Activated CD4-positive, alpha-beta memory T cell treated with anti-CD3 and anti-CD28 coated beads, Interleukin-2, amount 10 ng/mL, durations not matched to agents 7 days and 5 days (primary cell): ENCODE data around the gene AMMECR1. TPM values are rescaled to one million over a fixed set of nuclear protein-coding genes. Genes with fewer than 3 reads are reported as not detected.

Source experiments
- CTCF ChIA-PET: fragments of 350-600 bp; sonication (Branson Sonifier 250); formaldehyde crosslinking; loops from one replicate; lab custom pipeline; 2021; ENCODE audit warnings: antibody characterized with exemption, inconsistent platforms; lab: Charles Lee
- POLR2A ChIA-PET: fragments of 350-600 bp; sonication (Branson Sonifier 250); formaldehyde crosslinking; loops from one replicate; lab custom pipeline; 2021; ENCODE audit warnings: antibody characterized with exemption; lab: Charles Lee
- DNase-seq: peaks from one replicate; pipeline ENCODE4 v3.0.0-alpha.2; 2020
- H3K27ac Mint-ChIP-seq: one replicate; pipeline ENCODE4 v1.8.0; 2021; ENCODE audit warnings: mild to moderate bottlenecking, mixed read lengths
- H3K27me3 Mint-ChIP-seq: one replicate; pipeline ENCODE4 v1.8.0; 2021; ENCODE audit warnings: mixed read lengths
- H3K36me3 Mint-ChIP-seq: one replicate; pipeline ENCODE4 v1.8.0; 2021; ENCODE audit warnings: low read depth, mixed read lengths
- H3K4me1 Mint-ChIP-seq: one replicate; pipeline ENCODE4 v1.8.0; 2021; ENCODE audit warnings: mixed read lengths
- H3K4me3 Mint-ChIP-seq: one replicate; pipeline ENCODE4 v1.8.0; 2021; ENCODE audit warnings: mild to moderate bottlenecking, mixed read lengths
- H3K9me3 Mint-ChIP-seq: one replicate; pipeline ENCODE4 v1.8.0; 2021; ENCODE audit warnings: mixed read lengths
- total RNA-seq, 2 experiments: library from RNA; stranded (reverse); gene quantifications; one replicate each; pipeline ENCODE4 v1.2.3, GENCODE V29; 2021

Gene AMMECR1
- total RNA-seq, 2 experiments from 2014 or later: 12.6 to 12.8 TPM

DNA sequence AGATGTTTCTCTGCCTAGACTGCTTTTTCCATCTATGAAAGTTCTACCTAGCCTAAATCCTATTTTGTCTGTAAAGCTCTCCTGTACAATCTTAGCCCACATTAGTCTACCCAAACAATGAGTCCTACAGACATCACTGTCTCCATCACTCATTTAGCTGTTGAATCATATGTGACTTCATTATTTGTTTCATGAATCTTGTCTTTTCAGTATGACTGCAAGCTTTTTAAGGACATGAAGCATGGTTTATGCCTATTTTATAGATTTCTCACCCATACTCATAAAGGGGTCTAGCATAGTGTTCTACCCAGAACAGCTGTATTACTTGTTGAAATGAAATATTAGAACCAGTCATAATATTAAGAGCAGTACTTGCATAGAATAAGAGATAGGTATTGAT lies 13.0 kb downstream of the AMMECR1 start:
- peaks cover 5% of the 10 kb centered on the region for H3K4me1 Mint-ChIP-seq
- H3K4me3 Mint-ChIP-seq: no peak overlapping the region
- H3K27ac Mint-ChIP-seq: no peak overlapping the region
- peaks cover 3% of the 10 kb centered on the region for H3K9me3 Mint-ChIP-seq
- CTCF ChIA-PET: no interaction called here
- POLR2A ChIA-PET: interaction anchor here (1.2 kb wide), 1 partner anchor 12 kb away, joined by 4 read pairs; no protein-coding TSS in a partner anchor
- DNase-seq: no peak
- peaks cover 13% of the 10 kb centered on the region for H3K36me3 Mint-ChIP-seq
- H3K27me3 Mint-ChIP-seq: no peaks in the 10 kb centered on the region

- peaks cover 4% of the 10 kb centered on the region for H3K4me1 Mint-ChIP-seq
- no peak overlapping the region for H3K27ac Mint-ChIP-seq
- DNase-seq: no peak
- no peaks in the 10 kb centered on the region for H3K27me3 Mint-ChIP-seq
- H3K36me3 Mint-ChIP-seq: peaks cover 18% of the 10 kb centered on the region
- peaks cover 3% of the 10 kb centered on the region for H3K9me3 Mint-ChIP-seq
- no peak overlapping the region for H3K4me3 Mint-ChIP-seq
- CTCF ChIA-PET: no interaction called here
- POLR2A ChIA-PET: interaction anchor here (1.2 kb wide), 1 partner anchor 12 kb away, joined by 4 read pairs; no protein-coding TSS in a partner anchor
These were observed 13.5 kb downstream of the AMMECR1 start for GRCh38 chrX:110304371-110304770.

DNA sequence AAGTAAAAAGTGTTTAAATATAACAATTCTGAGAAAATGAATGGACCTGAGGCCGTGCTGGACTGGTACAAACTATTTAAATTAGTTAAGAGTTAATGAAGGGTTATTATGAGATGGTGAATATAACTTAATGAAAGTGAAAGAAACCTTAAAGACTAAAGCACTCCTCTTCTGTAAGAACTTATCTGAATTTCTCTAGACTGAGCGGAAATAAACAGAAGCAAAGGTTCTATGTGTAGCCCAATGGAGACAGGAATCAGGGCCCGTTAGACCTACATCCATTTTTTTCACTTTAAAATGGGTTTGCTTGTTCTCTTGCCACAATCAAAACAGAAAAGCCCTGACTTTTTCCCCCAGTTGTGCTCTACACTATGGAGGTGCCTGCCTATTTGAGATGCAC lies 14.9 kb downstream of the AMMECR1 start:
- Mint-ChIP-seq H3K36me3 (peaks cover 19% of the 10 kb centered on the region), H3K27ac (no peak overlapping the region), H3K9me3 (peaks cover 6% of the 10 kb centered on the region), H3K27me3 (no peaks in the 10 kb centered on the region), H3K4me1 (peaks cover 4% of the 10 kb centered on the region), H3K4me3 (no peak overlapping the region)
- ChIA-PET POLR2A (interaction anchor here (1.4 kb wide), 1 partner anchor 73 kb away, joined by 3 read pairs; no protein-coding TSS in a partner anchor), CTCF (no interaction called here)
- DNase-seq: no peak

GRCh38 chrX:110301194-110301593 lies 16.7 kb downstream of the AMMECR1 start:
- Mint-ChIP-seq H3K36me3 (peaks cover 29% of the 10 kb centered on the region), H3K4me1 (peaks cover 4% of the 10 kb centered on the region), H3K9me3 (peaks cover 12% of the 10 kb centered on the region), H3K4me3 (no peak overlapping the region), H3K27me3 (no peaks in the 10 kb centered on the region), H3K27ac (no peak overlapping the region)
- ChIA-PET CTCF (no interaction called here), POLR2A (interaction anchor here (1.4 kb wide), 1 partner anchor 71 kb away, joined by 3 read pairs; no protein-coding TSS in a partner anchor)
- DNase-seq: no peak

DNA sequence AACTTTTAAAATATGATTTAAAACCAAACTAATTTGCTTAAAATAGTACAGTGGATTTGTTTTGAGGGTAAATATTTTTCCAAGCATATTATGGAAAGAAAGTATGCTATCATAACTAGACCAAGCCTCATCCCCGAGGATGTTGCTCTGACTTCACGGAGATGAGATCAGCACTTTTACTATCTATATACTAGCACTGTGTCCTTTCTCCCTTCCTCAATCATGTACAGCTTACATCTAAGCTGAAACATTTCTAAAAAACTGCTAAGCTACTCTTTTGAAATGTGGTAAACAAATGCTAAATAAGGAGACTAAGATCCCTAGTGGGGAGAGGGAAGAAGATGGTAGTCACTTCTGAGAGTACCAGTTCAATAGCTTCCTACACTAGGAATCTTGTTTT lies 23.8 kb downstream of the AMMECR1 start:
- no peak overlapping the region for H3K4me3 Mint-ChIP-seq
- H3K27ac Mint-ChIP-seq: no peak overlapping the region
- no peaks in the 10 kb centered on the region for H3K4me1 Mint-ChIP-seq
- CTCF ChIA-PET: no interaction called here
- H3K9me3 Mint-ChIP-seq: peaks cover 9% of the 10 kb centered on the region
- peaks cover 17% of the 10 kb centered on the region for H3K36me3 Mint-ChIP-seq
- no peaks in the 10 kb centered on the region for H3K27me3 Mint-ChIP-seq
- POLR2A ChIA-PET: no interaction called here
- DNase-seq: no peak

GRCh38 chrX:110293658-110294057 lies 24.2 kb downstream of the AMMECR1 start:
- no peaks in the 10 kb centered on the region for H3K27me3 Mint-ChIP-seq

DNA sequence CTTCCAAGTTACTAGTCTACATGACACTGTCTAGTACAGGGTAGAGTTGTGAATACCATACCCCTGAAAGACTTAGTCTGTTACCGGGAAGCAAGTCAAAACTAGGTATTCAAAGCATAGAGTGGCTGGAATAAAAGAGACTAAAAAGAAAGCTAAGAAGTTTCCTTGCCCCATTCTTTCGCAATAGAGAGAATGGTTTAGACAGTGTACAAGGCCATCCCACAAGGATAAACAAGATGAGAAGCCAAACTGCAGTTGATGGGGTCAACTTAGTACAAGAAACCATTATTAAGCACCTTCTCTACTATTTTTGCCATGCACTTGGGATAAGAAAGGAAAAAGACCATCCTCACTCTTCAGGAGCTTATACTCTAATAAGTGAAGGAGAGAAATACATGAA lies 30.3 kb downstream of the AMMECR1 start:
- H3K36me3 Mint-ChIP-seq: peaks cover 11% of the 10 kb centered on the region
- POLR2A ChIA-PET: no interaction called here
- H3K27me3 Mint-ChIP-seq: no peaks in the 10 kb centered on the region
- no peaks in the 10 kb centered on the region for H3K9me3 Mint-ChIP-seq
- no peak for DNase-seq
- no peak overlapping the region for H3K27ac Mint-ChIP-seq
- CTCF ChIA-PET: no interaction called here
- H3K4me1 Mint-ChIP-seq: peaks cover 3% of the 10 kb centered on the region
- H3K4me3 Mint-ChIP-seq: no peak overlapping the region

More at GRCh38 chrX:110293658-110294057, 24.2 kb downstream of the AMMECR1 start:
- Mint-ChIP-seq H3K4me3 (no peak overlapping the region), H3K27ac (no peak overlapping the region), H3K9me3 (peaks cover 9% of the 10 kb centered on the region), H3K36me3 (peaks cover 17% of the 10 kb centered on the region), H3K4me1 (no peaks in the 10 kb centered on the region)
- ChIA-PET CTCF (no interaction called here), POLR2A (no interaction called here)
- no peak for DNase-seq

GRCh38 chrX:110286106-110286505 lies 31.8 kb downstream of the AMMECR1 start:
- ChIA-PET CTCF (no interaction called here), POLR2A (no interaction called here)
- Mint-ChIP-seq H3K4me3 (no peak overlapping the region), H3K27ac (no peak overlapping the region), H3K9me3 (no peaks in the 10 kb centered on the region), H3K27me3 (no peaks in the 10 kb centered on the region), H3K36me3 (peaks cover 8% of the 10 kb centered on the region), H3K4me1 (peaks cover 3% of the 10 kb centered on the region)
- DNase-seq: no peak

- Mint-ChIP-seq H3K27ac (no peak overlapping the region), H3K9me3 (no peaks in the 10 kb centered on the region), H3K4me1 (peaks cover 3% of the 10 kb centered on the region), H3K36me3 (peaks cover 8% of the 10 kb centered on the region), H3K27me3 (no peaks in the 10 kb centered on the region), H3K4me3 (no peak overlapping the region)
- ChIA-PET CTCF (no interaction called here), POLR2A (no interaction called here)
- no peak for DNase-seq
These were observed 33.7 kb downstream of the AMMECR1 start for GRCh38 chrX:110284159-110284558.

- no peaks in the 10 kb centered on the region for H3K9me3 Mint-ChIP-seq
- no peaks in the 10 kb centered on the region for H3K27me3 Mint-ChIP-seq
- no peak overlapping the region for H3K27ac Mint-ChIP-seq
- no peak overlapping the region for H3K4me3 Mint-ChIP-seq
- peaks cover 8% of the 10 kb centered on the region for H3K36me3 Mint-ChIP-seq
- no peak for DNase-seq
- CTCF ChIA-PET: no interaction called here
- POLR2A ChIA-PET: no interaction called here
- peaks cover 9% of the 10 kb centered on the region for H3K4me1 Mint-ChIP-seq
These were observed 35.0 kb downstream of the AMMECR1 start for GRCh38 chrX:110282922-110283321.

DNA sequence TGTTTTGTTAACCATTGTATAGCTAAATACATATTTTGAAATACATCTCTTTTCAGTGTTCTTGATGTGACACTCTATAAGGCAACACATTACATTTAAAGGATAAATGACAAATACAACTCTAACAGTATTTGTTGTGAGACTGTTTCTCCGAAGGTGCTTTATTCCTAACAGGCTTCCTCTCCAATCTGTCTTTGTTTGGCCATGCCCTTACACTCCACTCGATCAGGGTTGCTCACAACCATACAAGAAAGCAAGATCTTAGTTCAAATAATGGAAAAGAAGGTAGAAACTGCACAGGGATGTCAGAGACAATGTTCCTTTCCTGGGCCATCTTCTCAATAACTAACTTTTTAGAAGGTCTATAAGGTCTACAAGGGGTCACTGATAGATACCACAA lies 36.5 kb downstream of the AMMECR1 start:
- POLR2A ChIA-PET: no interaction called here
- peaks cover 5% of the 10 kb centered on the region for H3K36me3 Mint-ChIP-seq
- CTCF ChIA-PET: no interaction called here
- DNase-seq: no peak
- H3K4me3 Mint-ChIP-seq: no peak overlapping the region
- no peaks in the 10 kb centered on the region for H3K9me3 Mint-ChIP-seq
- no peak overlapping the region for H3K27ac Mint-ChIP-seq
- peaks cover 11% of the 10 kb centered on the region for H3K4me1 Mint-ChIP-seq
- no peaks in the 10 kb centered on the region for H3K27me3 Mint-ChIP-seq

DNA sequence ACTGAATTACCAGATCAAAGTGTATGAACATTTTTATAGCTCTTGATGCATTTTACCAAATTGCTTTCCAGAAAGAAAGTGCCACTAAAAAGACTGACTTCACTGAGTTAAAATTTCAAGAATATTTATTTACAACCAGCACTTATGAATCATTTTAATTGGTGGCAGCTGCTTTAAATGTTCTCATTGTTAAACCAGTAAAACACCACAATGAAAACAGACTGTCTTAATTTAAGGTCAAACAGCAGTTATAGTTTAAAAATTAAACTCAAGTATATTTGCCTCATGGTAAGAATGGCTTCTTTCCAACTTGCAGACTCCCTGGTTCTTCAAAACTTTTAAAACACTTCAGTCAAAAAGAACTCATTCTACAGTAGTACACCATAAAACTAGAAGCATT lies 36.9 kb downstream of the AMMECR1 start:
- no peak overlapping the region for H3K27ac Mint-ChIP-seq
- H3K36me3 Mint-ChIP-seq: peaks cover 5% of the 10 kb centered on the region
- POLR2A ChIA-PET: no interaction called here
- CTCF ChIA-PET: no interaction called here
- H3K9me3 Mint-ChIP-seq: no peaks in the 10 kb centered on the region
- no peak for DNase-seq
- peaks cover 11% of the 10 kb centered on the region for H3K4me1 Mint-ChIP-seq
- H3K4me3 Mint-ChIP-seq: no peak overlapping the region
- H3K27me3 Mint-ChIP-seq: no peaks in the 10 kb centered on the region

GRCh38 chrX:110277609-110278008 lies 40.3 kb downstream of the AMMECR1 start:
- Mint-ChIP-seq H3K9me3 (no peaks in the 10 kb centered on the region), H3K27ac (no peak overlapping the region), H3K4me1 (peaks cover 8% of the 10 kb centered on the region), H3K4me3 (no peak overlapping the region), H3K27me3 (no peaks in the 10 kb centered on the region), H3K36me3 (peaks cover 3% of the 10 kb centered on the region)
- ChIA-PET POLR2A (no interaction called here), CTCF (interaction anchor here (0.8 to 1.1 kb wide), 2 partner anchors 8 to 134 kb away, joined by 3 to 4 read pairs; no protein-coding TSS in a partner anchor)
- DNase-seq: no peak

DNA sequence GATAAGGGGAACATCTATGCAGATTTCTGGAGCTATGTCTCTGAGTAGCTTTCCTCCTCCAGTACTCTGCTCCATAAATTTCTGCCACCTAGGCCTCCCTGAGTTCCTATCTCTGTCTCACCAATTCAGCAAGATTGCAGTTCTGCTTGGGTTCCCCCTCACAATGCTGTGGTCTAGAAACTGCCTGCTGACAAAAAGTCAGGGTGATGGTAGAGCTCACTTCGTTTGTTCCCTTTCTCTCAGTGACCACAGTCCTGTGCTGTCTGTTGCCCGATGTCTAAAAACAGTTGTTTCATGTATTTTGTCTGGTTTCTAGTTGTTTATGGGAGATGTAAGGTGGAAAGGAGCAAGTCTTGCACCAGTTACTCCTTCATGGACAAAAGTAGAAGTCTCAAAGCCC lies 41.1 kb downstream of the AMMECR1 start:
- Mint-ChIP-seq H3K27ac (no peak overlapping the region), H3K4me3 (no peak overlapping the region), H3K4me1 (peaks cover 8% of the 10 kb centered on the region), H3K27me3 (no peaks in the 10 kb centered on the region), H3K9me3 (no peaks in the 10 kb centered on the region), H3K36me3 (peaks cover 5% of the 10 kb centered on the region)
- no peak for DNase-seq
- ChIA-PET CTCF (no interaction called here), POLR2A (no interaction called here)
